ENCODE results near the gene PEDS1. TPM values are rescaled to one million over a fixed set of nuclear protein-coding genes. Genes with fewer than 3 reads are reported as not detected.
"Not testable (repeated sequence)": the region's sequence is repeated elsewhere in the genome, so short reads cannot be mapped to it uniquely, and the experiment has no call there.

PEDS1 gene
- total RNA-seq, 1 donor from 2014 or later, result 29.5 TPM

- H3K27me3 Mint-ChIP-seq (ENCODE audit: low read depth), result peaks cover 18% of the 10 kb centered on the region
- no peak overlapping the region for H3K27ac Mint-ChIP-seq
- no peak for DNase-seq (ENCODE audit: low spot score)
- peaks cover 5% of the 10 kb centered on the region for H3K36me3 Mint-ChIP-seq (ENCODE audit: low read depth)
- H3K4me3 Mint-ChIP-seq (ENCODE audit: low read depth), result no peak overlapping the region
- H3K4me1 Mint-ChIP-seq (ENCODE audit: low read depth), result peaks cover 9% of the 10 kb centered on the region
- H3K9me3 Mint-ChIP-seq, result no peaks in the 10 kb centered on the region
- intact Hi-C loops (cut with micrococcal nuclease), result no loop called here
These were observed 34.0 kb upstream of the PEDS1 start for GRCh38 chr20:50187403-50188051.

DNA sequence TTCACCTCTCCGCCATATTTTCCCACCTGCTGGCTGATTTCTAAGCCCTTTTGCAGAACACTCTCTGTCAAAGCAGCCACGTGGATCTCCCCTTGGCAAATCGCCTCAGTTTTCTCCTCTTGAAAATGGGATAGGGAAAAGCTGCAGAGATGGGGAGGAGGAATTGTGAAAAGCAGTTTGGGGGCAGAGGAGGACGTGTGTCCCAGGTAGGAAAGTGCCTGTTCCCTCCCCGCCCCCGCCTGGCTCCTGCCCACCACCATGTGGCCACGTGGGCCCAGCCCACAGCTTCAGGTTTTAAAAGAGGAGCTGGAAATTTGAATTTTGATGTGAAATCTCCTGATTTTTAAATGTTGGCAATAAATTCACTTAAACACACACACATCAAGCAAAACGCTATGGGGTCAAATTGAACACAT, 33.5 kb upstream of the PEDS1 start:
- H3K27ac Mint-ChIP-seq, result no peak overlapping the region

DNA sequence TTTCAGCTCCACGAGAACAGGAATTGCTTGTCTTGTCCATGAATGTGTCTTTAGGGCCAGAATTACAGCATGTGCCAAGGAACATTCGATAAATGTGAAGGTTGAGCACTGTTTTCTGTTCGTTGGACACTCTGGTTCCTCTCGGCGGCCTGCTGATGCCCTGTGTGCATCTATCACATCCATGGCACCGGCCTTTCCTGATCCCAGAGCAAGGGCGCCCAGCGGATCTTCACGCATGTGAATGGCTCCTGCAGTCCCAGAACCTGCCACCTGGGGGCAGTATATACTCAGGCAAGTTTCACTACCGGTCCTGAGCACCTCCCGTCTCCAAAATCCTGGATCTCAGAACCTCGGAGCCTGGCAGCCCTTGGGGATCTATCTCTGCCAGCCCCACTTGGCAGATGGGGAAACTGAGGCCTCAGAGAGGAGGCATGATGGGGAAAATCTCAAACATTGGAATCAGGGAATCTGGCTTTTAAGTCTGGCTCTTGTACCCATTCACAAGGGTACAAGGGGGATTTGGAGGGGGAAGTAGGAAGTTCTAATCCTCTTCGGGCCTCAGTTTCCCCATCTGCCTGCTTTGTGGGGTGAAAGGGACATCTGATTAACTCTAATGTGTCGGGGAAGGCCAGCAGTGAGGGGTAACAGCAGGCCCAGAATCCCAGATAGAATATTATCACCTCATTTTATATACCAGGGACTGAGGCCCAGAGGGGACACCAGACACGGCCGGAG, 32.8 kb upstream of the PEDS1 start:
- peak; percentile 76 for DNase-seq (ENCODE audit: low spot score)
- H3K4me1 Mint-ChIP-seq (ENCODE audit: low read depth), result peaks cover 6% of the 10 kb centered on the region
- intact Hi-C loops (cut with micrococcal nuclease), result loop anchor here (1.0 kb wide), 2 partner anchors 274 to 278 kb away; no protein-coding TSS in a partner anchor
- no peaks in the 10 kb centered on the region for H3K9me3 Mint-ChIP-seq
- H3K36me3 Mint-ChIP-seq (ENCODE audit: low read depth), result no peaks in the 10 kb centered on the region
- no peak overlapping the region for H3K4me3 Mint-ChIP-seq (ENCODE audit: low read depth)
- peaks cover 18% of the 10 kb centered on the region for H3K27me3 Mint-ChIP-seq (ENCODE audit: low read depth)
- H3K27ac Mint-ChIP-seq, result no peak overlapping the region

More for the DNA sequence above, 33.5 kb upstream of the PEDS1 start:
- Mint-ChIP-seq H3K36me3 (ENCODE audit: low read depth) (no peaks in the 10 kb centered on the region), H3K4me3 (ENCODE audit: low read depth) (no peak overlapping the region), H3K27me3 (ENCODE audit: low read depth) (peaks cover 18% of the 10 kb centered on the region), H3K4me1 (ENCODE audit: low read depth) (peaks cover 6% of the 10 kb centered on the region), H3K9me3 (no peaks in the 10 kb centered on the region)
- intact Hi-C loops (cut with micrococcal nuclease), result loop anchor here (1.0 kb wide), 2 partner anchors 273 to 277 kb away; no protein-coding TSS in a partner anchor
- no peak for DNase-seq (ENCODE audit: low spot score)

DNA sequence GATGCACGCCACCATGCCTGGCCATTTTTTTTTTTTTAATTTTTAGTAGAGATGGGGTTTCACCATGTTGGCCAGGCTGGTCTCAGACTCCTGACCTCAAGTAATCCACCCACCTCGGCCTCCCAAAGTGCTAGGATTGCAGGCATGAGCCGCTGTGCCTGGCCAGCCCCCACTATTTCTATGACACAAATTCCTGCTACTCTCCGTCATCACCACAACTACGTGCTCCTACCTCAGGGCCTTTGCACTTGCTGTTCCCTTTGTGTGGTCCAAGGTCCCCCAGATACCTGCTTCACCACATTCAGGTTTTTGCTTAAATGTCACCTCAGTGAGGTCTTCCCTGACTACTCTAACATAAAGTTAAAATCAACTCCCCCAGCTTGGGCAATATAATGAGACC, 31.9 kb upstream of the PEDS1 start:
- Mint-ChIP-seq H3K9me3 (no peaks in the 10 kb centered on the region), H3K27ac (no peak overlapping the region), H3K36me3 (ENCODE audit: low read depth) (no peaks in the 10 kb centered on the region), H3K4me3 (ENCODE audit: low read depth) (no peak overlapping the region), H3K27me3 (ENCODE audit: low read depth) (peaks cover 18% of the 10 kb centered on the region), H3K4me1 (ENCODE audit: low read depth) (peaks cover 6% of the 10 kb centered on the region)
- intact Hi-C loops (cut with micrococcal nuclease), result no loop called here
- no peak for DNase-seq (ENCODE audit: low spot score)

GRCh38 chr20:50182346-50182745, 28.8 kb upstream of the PEDS1 start:
- peaks cover 6% of the 10 kb centered on the region for H3K4me1 Mint-ChIP-seq (ENCODE audit: low read depth)
- intact Hi-C loops (cut with micrococcal nuclease), result no loop called here
- no peak for DNase-seq (ENCODE audit: low spot score)
- no peaks in the 10 kb centered on the region for H3K36me3 Mint-ChIP-seq (ENCODE audit: low read depth)
- H3K9me3 Mint-ChIP-seq, result no peaks in the 10 kb centered on the region
- H3K4me3 Mint-ChIP-seq (ENCODE audit: low read depth), result no peak overlapping the region
- peaks cover 18% of the 10 kb centered on the region for H3K27me3 Mint-ChIP-seq (ENCODE audit: low read depth)
- no peak overlapping the region for H3K27ac Mint-ChIP-seq

DNA sequence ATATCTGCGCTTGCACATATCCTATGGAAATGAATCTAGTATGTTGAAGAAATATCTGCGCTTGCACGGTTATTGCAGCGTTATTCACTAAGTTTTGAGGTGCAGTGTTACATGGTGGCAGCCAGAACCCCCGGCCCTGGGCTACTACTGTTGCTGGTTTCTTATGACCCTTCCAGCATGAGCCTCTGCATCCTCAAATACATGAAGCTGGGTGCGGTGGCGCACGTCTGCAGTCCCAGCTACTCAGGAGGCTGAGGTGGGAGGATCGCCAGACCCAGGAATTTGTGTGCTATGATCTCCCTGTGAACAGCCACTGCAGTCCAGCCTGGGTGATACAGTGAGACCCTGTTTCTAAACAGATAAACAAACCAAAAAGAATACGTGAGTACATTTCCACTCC, 27.8 kb upstream of the PEDS1 start:
- no peak for DNase-seq (ENCODE audit: low spot score)
- Mint-ChIP-seq H3K4me3 (ENCODE audit: low read depth) (no peak overlapping the region), H3K27me3 (ENCODE audit: low read depth) (peaks cover 18% of the 10 kb centered on the region), H3K36me3 (ENCODE audit: low read depth) (no peaks in the 10 kb centered on the region), H3K4me1 (ENCODE audit: low read depth) (peaks cover 5% of the 10 kb centered on the region), H3K27ac (no peak overlapping the region), H3K9me3 (no peaks in the 10 kb centered on the region)
- intact Hi-C loops (cut with micrococcal nuclease), result no loop called here

GRCh38 chr20:50178672-50179071, 25.1 kb upstream of the PEDS1 start:
- H3K27me3 Mint-ChIP-seq (ENCODE audit: low read depth); DNase-seq (ENCODE audit: low spot score); H3K27ac Mint-ChIP-seq; H3K9me3 Mint-ChIP-seq; H3K4me1 Mint-ChIP-seq (ENCODE audit: low read depth); H3K4me3 Mint-ChIP-seq (ENCODE audit: low read depth); H3K36me3 Mint-ChIP-seq (ENCODE audit: low read depth): not testable (repeated sequence)
- intact Hi-C loops (cut with micrococcal nuclease), result loop anchor here (2.0 kb wide), 1 partner anchor 58 kb away; no protein-coding TSS in a partner anchor

GRCh38 chr20:50175938-50176933, 22.7 kb upstream of the PEDS1 start:
- H3K27ac Mint-ChIP-seq, result no peak overlapping the region
- intact Hi-C loops (cut with micrococcal nuclease), result no loop called here
- peaks cover 4% of the 10 kb centered on the region for H3K4me1 Mint-ChIP-seq (ENCODE audit: low read depth)
- no peak for DNase-seq (ENCODE audit: low spot score)
- peaks cover 5% of the 10 kb centered on the region for H3K27me3 Mint-ChIP-seq (ENCODE audit: low read depth)
- no peak overlapping the region for H3K4me3 Mint-ChIP-seq (ENCODE audit: low read depth)
- no peaks in the 10 kb centered on the region for H3K9me3 Mint-ChIP-seq
- H3K36me3 Mint-ChIP-seq (ENCODE audit: low read depth), result no peaks in the 10 kb centered on the region

GRCh38 chr20:50174456-50174855, 20.9 kb upstream of the PEDS1 start:
- Mint-ChIP-seq H3K4me1 (ENCODE audit: low read depth) (peaks cover 5% of the 10 kb centered on the region), H3K27ac (no peak overlapping the region), H3K27me3 (ENCODE audit: low read depth) (peaks cover 5% of the 10 kb centered on the region), H3K9me3 (peaks cover 2% of the 10 kb centered on the region), H3K36me3 (ENCODE audit: low read depth) (no peaks in the 10 kb centered on the region), H3K4me3 (ENCODE audit: low read depth) (no peak overlapping the region)
- DNase-seq (ENCODE audit: low spot score), result no peak
- intact Hi-C loops (cut with micrococcal nuclease), result no loop called here

GRCh38 chr20:50172347-50173013, 19.0 kb upstream of the PEDS1 start:
- H3K4me3 Mint-ChIP-seq (ENCODE audit: low read depth), result no peak overlapping the region
- peaks cover 5% of the 10 kb centered on the region for H3K27me3 Mint-ChIP-seq (ENCODE audit: low read depth)
- intact Hi-C loops (cut with micrococcal nuclease), result no loop called here
- DNase-seq (ENCODE audit: low spot score), result no peak
- H3K27ac Mint-ChIP-seq, result no peak overlapping the region
- peaks cover 4% of the 10 kb centered on the region for H3K9me3 Mint-ChIP-seq
- H3K4me1 Mint-ChIP-seq (ENCODE audit: low read depth), result peaks cover 6% of the 10 kb centered on the region
- no peaks in the 10 kb centered on the region for H3K36me3 Mint-ChIP-seq (ENCODE audit: low read depth)

DNA sequence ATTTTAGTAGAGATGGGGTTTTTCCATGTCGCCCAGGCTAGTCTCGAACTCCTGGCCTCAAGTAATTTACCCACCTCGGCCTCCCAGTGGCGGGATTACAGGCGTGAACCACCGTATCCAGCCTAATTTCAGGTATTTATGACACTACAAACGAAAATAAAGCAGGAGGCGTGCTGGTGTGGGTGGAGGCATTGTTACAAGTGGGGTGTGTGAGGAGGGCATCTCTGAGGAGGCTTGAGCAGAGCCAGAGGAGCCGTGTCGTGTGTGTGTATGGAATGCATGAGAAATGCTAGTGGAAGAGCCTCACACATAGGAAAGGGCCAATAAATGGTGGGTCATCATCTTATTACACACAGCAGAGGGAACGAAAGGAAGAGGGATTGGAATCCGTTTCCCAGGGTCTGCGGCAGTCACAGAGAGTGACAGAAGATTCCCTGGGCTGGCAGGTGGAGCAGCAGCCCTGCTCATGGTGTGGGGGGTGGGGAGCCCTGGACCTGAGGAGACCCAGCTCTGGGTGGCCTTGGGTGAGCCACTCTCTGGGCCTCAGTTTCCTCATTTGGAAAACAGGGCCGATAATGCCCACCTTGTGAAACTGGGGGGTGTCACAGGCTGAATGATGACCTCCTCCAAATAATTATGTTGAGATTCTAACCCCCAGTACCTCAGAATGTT, 17.2 kb upstream of the PEDS1 start:
- intact Hi-C loops (cut with micrococcal nuclease), result no loop called here
- Mint-ChIP-seq H3K4me1 (ENCODE audit: low read depth) (peaks cover 14% of the 10 kb centered on the region), H3K27ac (no peak overlapping the region), H3K27me3 (ENCODE audit: low read depth) (peaks cover 5% of the 10 kb centered on the region), H3K9me3 (peaks cover 4% of the 10 kb centered on the region), H3K36me3 (ENCODE audit: low read depth) (no peaks in the 10 kb centered on the region), H3K4me3 (ENCODE audit: low read depth) (no peak overlapping the region)
- no peak for DNase-seq (ENCODE audit: low spot score)

Data from activated T-helper 2 cell treated with anti-CD3 and anti-CD28 coated beads, Interferon-gamma antibody, Interleukin-2, Interleukin-4, amounts not matched to agents 10 μg/mL and 5 μg/mL and 100 μg/mL, durations not matched to agents 14 hours and 24 hours and 36 hours (primary cell).